NCI-H69 (cell line): Measurements from ENCODE around the gene EYA3.
A peak's percentile ranks its signal among the peaks of the same experiment; 100 is the strongest.

Experiments
- DNase-seq: peaks from one replicate; lab custom pipeline; 2025; lab: John Stamatoyannopoulos, UW

The EYA3 gene

DNA sequence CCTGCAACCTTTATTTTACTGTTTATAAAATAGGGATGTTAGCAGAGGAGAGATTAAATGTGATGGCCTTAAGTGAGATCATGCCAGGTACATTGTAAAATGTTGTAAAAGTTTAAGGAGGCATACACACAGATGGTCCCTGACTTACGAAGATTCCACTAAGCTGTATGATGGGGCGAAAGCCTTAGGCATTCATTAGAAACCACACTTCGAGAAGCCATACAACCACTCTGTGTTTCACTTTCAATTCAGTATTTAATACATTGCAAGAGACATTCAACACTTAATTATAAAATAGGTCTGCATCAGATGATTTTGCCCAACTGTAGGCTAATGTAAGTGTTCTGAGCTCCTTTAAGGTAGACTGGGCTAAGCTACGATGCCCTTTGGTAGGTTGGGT lies 149.9 kb downstream of the EYA3 start:
- DNase-seq: no peak

DNA sequence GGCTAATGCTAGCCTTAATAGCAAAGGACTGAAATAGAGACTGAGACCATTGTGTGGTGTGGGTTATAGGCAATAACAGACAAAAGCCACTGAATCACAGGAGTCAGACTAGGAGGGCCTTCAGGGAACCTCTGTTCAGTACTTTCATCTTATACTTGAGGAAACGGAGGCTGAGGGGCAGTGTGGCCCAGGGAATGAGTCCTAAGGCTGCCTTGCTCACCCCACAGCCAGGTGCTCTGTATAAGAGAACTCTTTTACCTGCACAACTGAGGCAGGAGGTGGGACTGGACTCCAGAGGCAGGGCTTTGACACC lies 150.9 kb downstream of the EYA3 start:
- DNase-seq: no peak

GRCh38 chr1:27936370-27936769 lies 152.0 kb downstream of the EYA3 start:
- no peak for DNase-seq

DNA sequence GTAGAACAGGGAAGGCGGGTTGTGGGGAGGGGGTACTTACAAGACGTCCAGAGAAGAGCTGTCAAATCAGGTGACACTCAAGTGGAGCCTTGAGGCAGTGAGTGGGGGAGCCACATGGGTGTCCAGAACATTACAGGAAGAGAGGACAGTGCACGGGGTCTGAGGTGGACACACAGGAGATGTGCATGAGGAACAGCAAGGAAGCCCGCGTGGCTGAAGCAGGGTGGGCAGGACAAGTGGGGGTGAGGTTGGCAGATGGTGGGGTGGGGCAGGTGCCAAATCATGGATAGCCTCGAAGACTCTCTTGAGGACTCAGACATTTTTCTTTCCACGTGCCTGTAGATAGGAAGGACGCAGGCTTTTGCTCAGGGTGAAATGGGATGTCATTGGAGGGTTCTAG lies 152.7 kb downstream of the EYA3 start:
- DNase-seq: peak; percentile 42

DNA sequence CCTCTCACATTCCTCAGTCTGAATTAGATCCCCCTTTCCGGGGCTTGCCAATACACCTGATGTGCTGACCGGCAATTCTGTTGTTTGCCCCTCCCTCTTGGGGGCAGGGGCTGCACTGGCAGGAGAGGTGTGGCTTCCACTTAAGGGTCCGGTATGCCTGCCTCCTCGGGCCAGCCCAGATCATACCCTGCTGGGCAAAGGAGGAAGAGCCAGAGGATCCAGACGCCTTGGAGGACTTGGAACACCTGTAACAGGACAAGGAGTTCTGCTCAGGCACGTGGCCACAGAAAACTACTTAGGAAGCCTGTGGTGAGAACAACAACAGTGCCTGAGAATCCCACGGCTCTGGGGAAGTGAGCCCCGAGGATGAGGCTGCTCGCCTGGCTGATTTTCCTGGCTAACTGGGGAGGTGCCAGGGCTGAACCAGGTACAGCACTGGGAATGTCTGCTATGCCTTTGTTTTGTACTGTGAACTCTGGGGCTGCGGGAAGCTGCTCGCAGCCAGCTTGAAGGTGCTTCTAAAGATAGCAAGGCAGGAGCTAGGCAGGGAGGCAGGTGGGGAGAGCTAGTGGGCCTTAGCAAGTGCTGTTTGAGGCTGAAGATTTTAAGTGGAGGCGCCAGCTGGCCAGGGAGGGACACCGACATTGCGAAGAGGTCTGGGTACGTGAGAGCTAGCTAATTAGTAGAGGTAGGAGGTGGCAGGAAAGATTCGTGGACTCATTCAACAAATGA lies 153.4 kb downstream of the EYA3 start, which contains the start of gene SMPDL3B:
Gene SMPDL3B, plus strand, starts transcription at position 183 of the 732 bp plus-strand sequence. Its CDS starts 184 bp downstream, at position 367.
- DNase-seq: peak; percentile 74

- DNase-seq: peak; percentile 5
Measured at GRCh38 chr1:27931759-27932158, 156.7 kb downstream of the EYA3 start.

DNA sequence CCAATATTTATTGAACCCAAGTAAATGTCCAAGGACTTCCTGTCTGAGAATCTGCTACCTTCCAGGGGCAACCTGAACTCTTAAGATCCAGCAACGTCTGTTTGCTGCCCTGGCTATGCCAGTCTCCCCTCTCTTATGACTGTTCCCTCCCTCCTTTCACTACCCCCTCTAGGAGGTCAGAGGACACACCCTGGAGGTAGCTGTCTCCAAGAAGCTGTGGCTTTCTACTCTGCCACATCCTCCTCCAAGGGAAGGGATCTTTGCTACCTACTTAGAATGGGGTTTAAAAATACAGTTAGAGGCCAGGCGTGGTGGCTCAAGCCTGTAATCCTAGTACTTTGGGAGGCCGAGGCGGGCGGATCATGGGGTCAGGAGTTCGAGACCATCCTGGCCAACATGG lies 157.2 kb downstream of the EYA3 start:
- DNase-seq: no peak

GRCh38 chr1:27928216-27928954 lies 160.0 kb downstream of the EYA3 start:
- DNase-seq: no peak

GRCh38 chr1:27922272-27922671 lies 166.1 kb downstream of the EYA3 start:
- DNase-seq: no peak
